ENCODE results near the gene GSTO1. TPM values are rescaled to one million over a fixed set of nuclear protein-coding genes. Genes with fewer than 3 reads are reported as not detected.

Gene GSTO1
- total RNA-seq, 1 donor from 2014 or later = 85.9 TPM

- no peak for DNase-seq (ENCODE audit: low read depth, low spot score)
- Mint-ChIP-seq H3K27ac (ENCODE audit: unreplicated experiment) (no peak overlapping the region), H3K9me3 (no peaks in the 10 kb centered on the region), H3K4me3 (no peak overlapping the region), H3K36me3 (ENCODE audit: low read depth) (no peaks in the 10 kb centered on the region), H3K27me3 (ENCODE audit: low read depth) (peaks cover 44% of the 10 kb centered on the region), H3K4me1 (peaks cover 6% of the 10 kb centered on the region)
- no peak for TF ChIP-seq CTCF (conservative IDR thresholded peaks at IDR 0.05)
Measured at GRCh38 chr10:104288355-104288754, 33.7 kb downstream of the GSTO1 start.

GRCh38 chr10:104291439-104291951, 36.8 kb downstream of the GSTO1 start:
- Mint-ChIP-seq H3K4me3 (no peak overlapping the region), H3K9me3 (no peaks in the 10 kb centered on the region), H3K27ac (ENCODE audit: unreplicated experiment) (no peak overlapping the region)

GRCh38 chr10:104293011-104293410, 38.3 kb downstream of the GSTO1 start:
- H3K4me1 Mint-ChIP-seq = peaks cover 6% of the 10 kb centered on the region
- no peak overlapping the region for H3K4me3 Mint-ChIP-seq
- peaks cover 52% of the 10 kb centered on the region for H3K27me3 Mint-ChIP-seq (ENCODE audit: low read depth)
- DNase-seq (ENCODE audit: low read depth, low spot score) = no peak
- no peaks in the 10 kb centered on the region for H3K9me3 Mint-ChIP-seq
- H3K27ac Mint-ChIP-seq (ENCODE audit: unreplicated experiment) = no peak overlapping the region
- no peak for TF ChIP-seq CTCF (conservative IDR thresholded peaks at IDR 0.05)
- no peaks in the 10 kb centered on the region for H3K36me3 Mint-ChIP-seq (ENCODE audit: low read depth)

More at GRCh38 chr10:104291439-104291951, 36.8 kb downstream of the GSTO1 start:
- H3K27me3 Mint-ChIP-seq (ENCODE audit: low read depth) = peaks cover 54% of the 10 kb centered on the region
- peaks cover 6% of the 10 kb centered on the region for H3K4me1 Mint-ChIP-seq
- H3K36me3 Mint-ChIP-seq (ENCODE audit: low read depth) = no peaks in the 10 kb centered on the region
- peak; percentile 88 for DNase-seq (ENCODE audit: low read depth, low spot score)
- TF ChIP-seq CTCF (conservative IDR thresholded peaks at IDR 0.05) = peak; percentile 100

GRCh38 chr10:104293781-104294321, 39.2 kb downstream of the GSTO1 start:
- DNase-seq (ENCODE audit: low read depth, low spot score) = no peak

GRCh38 chr10:104296687-104297436, 42.2 kb downstream of the GSTO1 start:
- H3K4me1 Mint-ChIP-seq = peaks cover 12% of the 10 kb centered on the region
- TF ChIP-seq CTCF (conservative IDR thresholded peaks at IDR 0.05) = no peak
- no peak for DNase-seq (ENCODE audit: low read depth, low spot score)
- H3K27me3 Mint-ChIP-seq (ENCODE audit: low read depth) = peaks cover 22% of the 10 kb centered on the region
- H3K36me3 Mint-ChIP-seq (ENCODE audit: low read depth) = no peaks in the 10 kb centered on the region
- H3K27ac Mint-ChIP-seq (ENCODE audit: unreplicated experiment) = no peak overlapping the region
- no peaks in the 10 kb centered on the region for H3K9me3 Mint-ChIP-seq
- H3K4me3 Mint-ChIP-seq = no peak overlapping the region

More at GRCh38 chr10:104293781-104294321, 39.2 kb downstream of the GSTO1 start:
- peaks cover 6% of the 10 kb centered on the region for H3K4me1 Mint-ChIP-seq
- no peaks in the 10 kb centered on the region for H3K36me3 Mint-ChIP-seq (ENCODE audit: low read depth)
- no peak overlapping the region for H3K27ac Mint-ChIP-seq (ENCODE audit: unreplicated experiment)
- H3K27me3 Mint-ChIP-seq (ENCODE audit: low read depth) = peaks cover 44% of the 10 kb centered on the region
- no peak overlapping the region for H3K4me3 Mint-ChIP-seq
- no peak for TF ChIP-seq CTCF (conservative IDR thresholded peaks at IDR 0.05)
- no peaks in the 10 kb centered on the region for H3K9me3 Mint-ChIP-seq
